ENCODE results near the gene MUC12. TPM values are rescaled to one million over a fixed set of nuclear protein-coding genes. Genes with fewer than 3 reads are reported as not detected.
"Not testable (repeated sequence)": the region's sequence is repeated elsewhere in the genome, so short reads cannot be mapped to it uniquely, and the experiment has no call there.

MUC12 gene
- total RNA-seq, 4 donors from 2014 or later: 0.54 to 15.1 TPM; not detected in 2

- H3K27me3 ChIP-seq, H3K27ac ChIP-seq, H3K9me3 ChIP-seq, H3K36me3 ChIP-seq, H3K4me1 ChIP-seq, H3K4me3 ChIP-seq, ATAC-seq: not testable (repeated sequence)
- WGBS, 2 donors (ENCODE audit: low coverage in 1 of 2): 86 to 89% methylated on average over 7 to 8 of the region's 10 CpGs
These were observed 30.7 kb downstream of the MUC12 start for GRCh38 chr7:101000025-101000424.

- ATAC-seq, H3K4me3 ChIP-seq: not testable (repeated sequence)
- WGBS, 2 donors (ENCODE audit: low coverage in 1 of 2): no CpG with 5 or more reads among the region's 8 CpGs
These were observed 33.0 kb downstream of the MUC12 start for GRCh38 chr7:101002333-101002732.

GRCh38 chr7:101007361-101007760 is 38.0 kb downstream of the MUC12 start:
- not testable (repeated sequence) for H3K4me3 ChIP-seq, ATAC-seq, H3K4me1 ChIP-seq, H3K9me3 ChIP-seq, H3K27ac ChIP-seq, H3K36me3 ChIP-seq
- peaks cover 21% of the 10 kb centered on the region for H3K27me3 ChIP-seq
- 63% methylated on average over 2 of the region's 2 CpGs for WGBS, 2 donors (ENCODE audit: low coverage in 1 of 2)

More at GRCh38 chr7:101002333-101002732, 33.0 kb downstream of the MUC12 start:
- not testable (repeated sequence) for H3K4me1 ChIP-seq, H3K27ac ChIP-seq, H3K36me3 ChIP-seq, H3K9me3 ChIP-seq, H3K27me3 ChIP-seq

GRCh38 chr7:101009629-101010028 is 40.3 kb downstream of the MUC12 start:
- H3K27ac ChIP-seq: no peak overlapping the region
- ATAC-seq: no peak
- H3K4me1 ChIP-seq: no peaks in the 10 kb centered on the region
- H3K27me3 ChIP-seq: peaks cover 21% of the 10 kb centered on the region
- peaks cover 0 to 7% of the 10 kb centered on the region in 2 donors for H3K36me3 ChIP-seq
- H3K9me3 ChIP-seq: no peaks in the 10 kb centered on the region
- 75 to 80% methylated on average over 4 to 5 of the region's 5 CpGs for WGBS, 2 donors (ENCODE audit: low coverage in 1 of 2)
- no peak overlapping the region for H3K4me3 ChIP-seq
- no peak for TF ChIP-seq EP300 (IDR thresholded peaks at IDR 0.05)
- TF ChIP-seq POLR2A (IDR thresholded peaks at IDR 0.05): no peak
- TF ChIP-seq POLR2AphosphoS5 (IDR thresholded peaks at IDR 0.05): no peak
- no peak for TF ChIP-seq CTCF (IDR thresholded peaks at IDR 0.05)

- Histone ChIP-seq H3K4me1 (peaks cover 0 to 16% (median 3%) of the 10 kb centered on the region in 3 donors), H3K36me3 (peaks cover 0 to 7% of the 10 kb centered on the region in 2 donors), H3K27me3 (peaks cover 35% of the 10 kb centered on the region), H3K9me3 (no peaks in the 10 kb centered on the region), H3K4me3 (no peak overlapping the region), H3K27ac (no peak overlapping the region)
- WGBS, 2 donors (ENCODE audit: low coverage in 1 of 2): 100% methylated on average over 3 of the region's 6 CpGs; no CpG with 5 or more reads in 1 of the 2 donors
- no peak for TF ChIP-seq POLR2A (IDR thresholded peaks at IDR 0.05)
- no peak for TF ChIP-seq POLR2AphosphoS5 (IDR thresholded peaks at IDR 0.05)
- no peak for ATAC-seq
These were observed 43.6 kb downstream of the MUC12 start for GRCh38 chr7:101012931-101013330.

- WGBS, 2 donors (ENCODE audit: low coverage in 1 of 2): 100% methylated on average over 1 of the region's 8 CpGs; no CpG with 5 or more reads in 1 of the 2 donors
- ATAC-seq: no peak
- H3K4me3 ChIP-seq: no peak overlapping the region
- no peaks in the 10 kb centered on the region for H3K9me3 ChIP-seq
- peaks cover 0 to 7% of the 10 kb centered on the region in 2 donors for H3K36me3 ChIP-seq
- peaks cover 13% of the 10 kb centered on the region for H3K27me3 ChIP-seq
- TF ChIP-seq POLR2AphosphoS5 (IDR thresholded peaks at IDR 0.05): no peak
- no peak for TF ChIP-seq POLR2A (IDR thresholded peaks at IDR 0.05)
- TF ChIP-seq CTCF (IDR thresholded peaks at IDR 0.05): no peak
- TF ChIP-seq EP300 (IDR thresholded peaks at IDR 0.05): no peak
- peaks cover 0 to 16% (median 3%) of the 10 kb centered on the region in 3 donors for H3K4me1 ChIP-seq
- no peak overlapping the region for H3K27ac ChIP-seq
These were observed 46.3 kb downstream of the MUC12 start for GRCh38 chr7:101015626-101016025.

- Histone ChIP-seq H3K9me3 (no peaks in the 10 kb centered on the region), H3K36me3 (peaks cover 0 to 7% of the 10 kb centered on the region in 2 donors), H3K27me3 (peaks cover 24% of the 10 kb centered on the region), H3K27ac (peak overlapping the region in 3 of 4 donors; percentile 61 to 73 (median 72)), H3K4me1 (peaks cover 0 to 16% (median 3%) of the 10 kb centered on the region in 3 donors), H3K4me3 (peak overlapping the region; percentile 25 to 49)
- TF ChIP-seq EP300 (IDR thresholded peaks at IDR 0.05) (no peak), POLR2A (IDR thresholded peaks at IDR 0.05) (peak in 1 of 2 donors; percentile 9)
- 0% methylated on average over 7 of the region's 29 CpGs; no CpG with 5 or more reads in 1 of the 2 donors for WGBS, 2 donors (ENCODE audit: low coverage in 1 of 2)
- ATAC-seq: peak; percentile 87
These were observed 47.9 kb downstream of the MUC12 start for GRCh38 chr7:101017064-101017777.

Data from gastroesophageal sphincter (tissue), 4 donors.